Stimulated activated naive CD8-positive, alpha-beta T cell treated with anti-CD3 and anti-CD28 coated beads, Interleukin-15, Interleukin-2, amounts not matched to agents 100 ng/mL and 50 ng/mL, for 24 hours (primary cell): ENCODE measurements around the gene EDDM13.
"Not testable (repeated sequence)": the region's sequence is repeated elsewhere in the genome, so short reads cannot be mapped to it uniquely, and the experiment has no call there.

Experiments
- H3K27ac Mint-ChIP-seq: one replicate; pipeline ENCODE4 v1.8.0; 2021; ENCODE audit warnings: mild to moderate bottlenecking, mixed read lengths
- H3K27me3 Mint-ChIP-seq: one replicate; pipeline ENCODE4 v1.8.0; 2021; ENCODE audit warnings: mixed read lengths
- H3K36me3 Mint-ChIP-seq: one replicate; pipeline ENCODE4 v1.8.0; 2021; ENCODE audit warnings: low read depth, mixed read lengths
- H3K4me1 Mint-ChIP-seq: one replicate; pipeline ENCODE4 v1.8.0; 2021; ENCODE audit warnings: low read depth, mixed read lengths
- H3K4me3 Mint-ChIP-seq: one replicate; pipeline ENCODE4 v1.8.0; 2021; ENCODE audit warnings: mild to moderate bottlenecking, mixed read lengths
- H3K9me3 Mint-ChIP-seq: one replicate; pipeline ENCODE4 v1.8.0; 2021; ENCODE audit warnings: mixed read lengths

EDDM13 gene

GRCh38 chr19:56272161-56272798 lies at the start of gene EDDM13:
Gene EDDM13 (plus strand): TSS chr19:56272748. CDS start chr19:56272835, 87 bp downstream.
- no peak within 1 kb of the TSS for H3K27ac Mint-ChIP-seq

GRCh38 chr19:56222901-56223300 lies 49.6 kb upstream of the EDDM13 start:
- Mint-ChIP-seq H3K36me3 (peaks cover 16% of the 10 kb centered on the region), H3K4me1 (peaks cover 2% of the 10 kb centered on the region), H3K27me3 (peaks cover 8% of the 10 kb centered on the region), H3K4me3 (no peak overlapping the region), H3K27ac (no peak overlapping the region), H3K9me3 (no peaks in the 10 kb centered on the region)

More at GRCh38 chr19:56272161-56272798, at the start of gene EDDM13:
- Mint-ChIP-seq H3K4me3 (no peak within 1 kb of the TSS), H3K36me3 (peaks cover 9% of the 10 kb centered on the region), H3K4me1 (no peaks in the 10 kb centered on the region), H3K27me3 (no peaks in the 10 kb centered on the region), H3K9me3 (no peaks in the 10 kb centered on the region)

GRCh38 chr19:56223481-56223880 lies 49.1 kb upstream of the EDDM13 start:
- Mint-ChIP-seq H3K27me3 (peaks cover 4% of the 10 kb centered on the region), H3K27ac (no peak overlapping the region), H3K9me3 (no peaks in the 10 kb centered on the region), H3K4me3 (no peak overlapping the region), H3K4me1 (no peaks in the 10 kb centered on the region), H3K36me3 (peaks cover 16% of the 10 kb centered on the region)

- Mint-ChIP-seq H3K4me3 (no peak overlapping the region), H3K4me1 (no peaks in the 10 kb centered on the region), H3K27me3 (no peaks in the 10 kb centered on the region), H3K27ac (no peak overlapping the region), H3K9me3 (no peaks in the 10 kb centered on the region), H3K36me3 (no peaks in the 10 kb centered on the region)
These were observed 27.3 kb upstream of the EDDM13 start for GRCh38 chr19:56245121-56245740.

GRCh38 chr19:56245764-56246163 lies 26.8 kb upstream of the EDDM13 start:
- not testable (repeated sequence) for H3K36me3 Mint-ChIP-seq, H3K4me3 Mint-ChIP-seq, H3K9me3 Mint-ChIP-seq, H3K4me1 Mint-ChIP-seq, H3K27ac Mint-ChIP-seq, H3K27me3 Mint-ChIP-seq

GRCh38 chr19:56248736-56249338 lies 23.7 kb upstream of the EDDM13 start:
- not testable (repeated sequence) for H3K9me3 Mint-ChIP-seq, H3K4me3 Mint-ChIP-seq, H3K4me1 Mint-ChIP-seq, H3K27me3 Mint-ChIP-seq, H3K36me3 Mint-ChIP-seq, H3K27ac Mint-ChIP-seq

GRCh38 chr19:56252699-56253422 lies 19.7 kb upstream of the EDDM13 start:
- no peaks in the 10 kb centered on the region for H3K9me3 Mint-ChIP-seq
- H3K27me3 Mint-ChIP-seq, result no peaks in the 10 kb centered on the region
- H3K36me3 Mint-ChIP-seq, result no peaks in the 10 kb centered on the region
- no peak overlapping the region for H3K4me3 Mint-ChIP-seq
- H3K27ac Mint-ChIP-seq, result no peak overlapping the region
- H3K4me1 Mint-ChIP-seq, result no peaks in the 10 kb centered on the region

GRCh38 chr19:56253737-56254136 lies 18.8 kb upstream of the EDDM13 start:
- Mint-ChIP-seq H3K9me3 (no peaks in the 10 kb centered on the region), H3K36me3 (no peaks in the 10 kb centered on the region), H3K27ac (no peak overlapping the region), H3K27me3 (no peaks in the 10 kb centered on the region), H3K4me1 (no peaks in the 10 kb centered on the region), H3K4me3 (no peak overlapping the region)

GRCh38 chr19:56258272-56258671 lies 14.3 kb upstream of the EDDM13 start:
- Mint-ChIP-seq H3K27me3 (no peaks in the 10 kb centered on the region), H3K36me3 (no peaks in the 10 kb centered on the region), H3K4me3 (no peak overlapping the region), H3K27ac (no peak overlapping the region), H3K4me1 (no peaks in the 10 kb centered on the region), H3K9me3 (no peaks in the 10 kb centered on the region)

GRCh38 chr19:56261145-56261544 lies 11.4 kb upstream of the EDDM13 start:
- Mint-ChIP-seq H3K9me3 (no peaks in the 10 kb centered on the region), H3K4me1 (no peaks in the 10 kb centered on the region), H3K4me3 (no peak overlapping the region), H3K27ac (no peak overlapping the region), H3K27me3 (no peaks in the 10 kb centered on the region), H3K36me3 (peaks cover 4% of the 10 kb centered on the region)

GRCh38 chr19:56261932-56262331 lies 10.6 kb upstream of the EDDM13 start:
- H3K27me3 Mint-ChIP-seq, H3K9me3 Mint-ChIP-seq, H3K4me1 Mint-ChIP-seq, H3K27ac Mint-ChIP-seq, H3K36me3 Mint-ChIP-seq, H3K4me3 Mint-ChIP-seq: not testable (repeated sequence)

GRCh38 chr19:56263319-56263718 lies 9.2 kb upstream of the EDDM13 start:
- no peaks in the 10 kb centered on the region for H3K4me1 Mint-ChIP-seq
- peaks cover 4% of the 10 kb centered on the region for H3K36me3 Mint-ChIP-seq
- no peaks in the 10 kb centered on the region for H3K27me3 Mint-ChIP-seq
- no peak overlapping the region for H3K27ac Mint-ChIP-seq
- H3K4me3 Mint-ChIP-seq, result no peak overlapping the region
- H3K9me3 Mint-ChIP-seq, result no peaks in the 10 kb centered on the region

GRCh38 chr19:56266051-56266450 lies 6.5 kb upstream of the EDDM13 start:
- Mint-ChIP-seq H3K4me3 (no peak overlapping the region), H3K27me3 (no peaks in the 10 kb centered on the region), H3K27ac (no peak overlapping the region), H3K9me3 (no peaks in the 10 kb centered on the region), H3K36me3 (peaks cover 4% of the 10 kb centered on the region), H3K4me1 (no peaks in the 10 kb centered on the region)

GRCh38 chr19:56269348-56269747 lies 3.2 kb upstream of the EDDM13 start:
- H3K4me3 Mint-ChIP-seq, result no peak overlapping the region
- no peaks in the 10 kb centered on the region for H3K9me3 Mint-ChIP-seq
- no peaks in the 10 kb centered on the region for H3K4me1 Mint-ChIP-seq
- no peaks in the 10 kb centered on the region for H3K27me3 Mint-ChIP-seq
- peaks cover 2% of the 10 kb centered on the region for H3K36me3 Mint-ChIP-seq
- no peak overlapping the region for H3K27ac Mint-ChIP-seq

- no peaks in the 10 kb centered on the region for H3K4me1 Mint-ChIP-seq
- no peak overlapping the region for H3K4me3 Mint-ChIP-seq
- no peaks in the 10 kb centered on the region for H3K9me3 Mint-ChIP-seq
- H3K27ac Mint-ChIP-seq, result no peak overlapping the region
- H3K36me3 Mint-ChIP-seq, result no peaks in the 10 kb centered on the region
- H3K27me3 Mint-ChIP-seq, result no peaks in the 10 kb centered on the region
These were observed 1.9 kb upstream of the EDDM13 start for GRCh38 chr19:56270676-56271075.
